H1 (cell line): ENCODE results near the gene CELF6.

Source experiments
- CHD2 ChIP-seq: IDR thresholded peaks from 2 replicates; pipeline ENCODE4 v1.6.1; 2012; ENCODE audit warnings: low read length, improper control_type of control experiment
- CTCF ChIP-seq, 3 experiments: IDR thresholded peaks; 1 replicate in 2 of 3; 2 replicates in 1 of 3; pipeline versions ENCODE4 v1.5.1 to v1.6.1; 2011; ENCODE audit warnings: low read length in 3 of 3, mild to moderate bottlenecking in 3 of 3, inconsistent platforms in 2 of 3, low read depth in 1 of 3, moderate library complexity in 1 of 3; ENCODE audit not compliant: insufficient read depth in 1 of 3; ENCODE audit errors: control extremely low read depth in 1 of 3
- GABPA ChIP-seq: IDR thresholded peaks from 2 replicates; pipeline ENCODE4 v1.6.1; 2011; ENCODE audit warnings: mild to moderate bottlenecking, low read length, moderate library complexity, borderline replicate concordance; ENCODE audit not compliant: insufficient read depth
- PHF8 ChIP-seq: fragments of 200-600 bp; sonication (generic); conservative IDR thresholded peaks from 2 replicates; pipeline ENCODE4 v1.7.1; 2012; ENCODE audit warnings: low read depth, mild to moderate bottlenecking, inconsistent platforms, low read length, moderate library complexity
- SP1 ChIP-seq: IDR thresholded peaks from 2 replicates; pipeline ENCODE4 v1.6.1; 2011; ENCODE audit warnings: low read depth, low read length

DNA sequence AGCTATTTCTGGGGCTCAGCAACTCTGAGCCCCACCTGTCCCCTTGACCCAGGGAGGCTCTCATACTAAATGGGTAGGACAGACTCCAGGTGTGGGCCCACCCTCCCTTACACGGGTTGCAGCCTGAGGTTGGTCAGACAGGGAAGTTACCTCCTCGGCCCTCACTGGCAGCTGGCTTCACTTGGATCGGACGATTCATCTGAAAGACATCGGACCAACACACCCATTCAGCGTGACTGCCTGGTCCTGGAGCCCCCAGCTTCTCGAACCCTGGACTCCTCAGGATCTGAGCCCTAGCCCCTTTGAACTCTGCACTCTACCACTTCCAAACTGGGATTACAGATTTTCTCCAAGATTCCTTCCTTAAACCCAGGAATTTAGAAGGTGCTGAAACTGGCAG is 15.4 kb downstream of the CELF6 start:
- TF ChIP-seq GABPA (no peak), PHF8 (no peak), CTCF (IDR thresholded peaks at IDR 0.05; ENCODE audit: control extremely low read depth in 1 of 3, insufficient read depth in 1 of 3, low read depth in 1 of 3, low read length in 3 of 3) (no peak), CHD2 (no peak), SP1 (no peak)
